Esophagus muscularis mucosa (tissue), 4 donors: Measurements from ENCODE around the gene WDR70. TPM values are rescaled to one million over a fixed set of nuclear protein-coding genes. Genes with fewer than 3 reads are reported as not detected.

Source experiments
- DNase-seq: peaks from one replicate; pipeline ENCODE4 v3.0.0-alpha.2; 2017; ENCODE audit errors: extremely low spot score
- H3K27ac ChIP-seq, 4 donors: fragments of 200-600 bp; sonication (generic); replicated peaks in 1 of 4; 1 replicate in 3 of 4; 2 replicates in 1 of 4; pipeline ENCODE4 v1.5.1; 2016 to 2019; ENCODE audit warnings: mild to moderate bottlenecking in 1 of 4
- H3K27me3 ChIP-seq, 4 donors: fragments of 200-600 bp; sonication (generic); one replicate each; pipeline versions ENCODE4 v1.5.1 to v1.6.0; 2016 to 2019
- H3K36me3 ChIP-seq, 4 donors: fragments of 200-600 bp; sonication (generic); one replicate each; pipeline ENCODE4 v1.5.1; 2016 to 2019
- H3K4me1 ChIP-seq, 4 donors: fragments of 200-600 bp; sonication (generic); one replicate each; pipeline ENCODE4 v1.5.1; 2016 to 2019
- H3K4me3 ChIP-seq, 4 donors: fragments of 200-600 bp; sonication (generic); 1 replicate in 2 of 4; 2 replicates in 2 of 4; pipeline ENCODE4 v1.5.1; 2016 to 2019; ENCODE audit warnings: mild to moderate bottlenecking in 4 of 4, moderate library complexity in 1 of 4
- H3K9me3 ChIP-seq, 4 donors: fragments of 200-600 bp; sonication (generic); 1 replicate in 3 of 4; 2 replicates in 1 of 4; pipeline ENCODE4 v1.5.1; 2016 to 2019
- CTCF ChIP-seq, 3 experiments: fragments of 200-600 bp in 2 of 3; fragments of 450-650 bp in 1 of 3; sonication (generic) in 2 of 3; IDR thresholded peaks; one replicate each; pipeline ENCODE4 v1.5.1; 2017 to 2019; ENCODE audit warnings: antibody characterized with exemption in 3 of 3, mild to moderate bottlenecking in 2 of 3, moderate library complexity in 1 of 3
- EP300 ChIP-seq: sonication (generic); formaldehyde crosslinking; IDR thresholded peaks from one replicate; pipeline ENCODE4 v1.6.1; 2017; ENCODE audit warnings: antibody characterized with exemption
- POLR2A ChIP-seq: fragments of 450-650 bp; IDR thresholded peaks from one replicate; pipeline ENCODE4 v1.6.1; 2017; ENCODE audit warnings: antibody characterized with exemption, moderate library complexity, mild to moderate bottlenecking, low read depth
- POLR2AphosphoS5 ChIP-seq, 2 donors: sonication (generic); formaldehyde crosslinking; IDR thresholded peaks; one replicate each; pipeline ENCODE4 v1.6.1; 2017; ENCODE audit warnings: antibody characterized with exemption in 2 of 2
- WGBS: methylation state at CpG from one replicate; pipeline ENCODE4 v1.1.5; 2018; 5-methylcytosine and 5-hydroxymethylcytosine counted together
- intact Hi-C: fragments of 100-400 bp; cut with DNase I; formaldehyde crosslinking; loops from one replicate; pipeline ENCODE4 v1.15.1; 2023
- total RNA-seq, 4 donors: library from RNA; depleted of rRNA; stranded (reverse); fragments of >200 nt; gene quantifications; one replicate each; pipeline versions ENCODE4 v1.1.0 to v1.2.1, GENCODE V29; 2016

WDR70 gene
- total RNA-seq, 4 donors from 2014 or later: 15.6 to 24.1 (median 19.6) TPM

GRCh38 chr5:37715361-37715760 is 336.2 kb downstream of the WDR70 start:
- Histone ChIP-seq H3K27ac (no peak overlapping the region), H3K9me3 (no peaks in the 10 kb centered on the region), H3K27me3 (no peaks in the 10 kb centered on the region), H3K4me3 (no peak overlapping the region), H3K4me1 (peaks cover 9 to 29% (median 25%) of the 10 kb centered on the region in 4 donors), H3K36me3 (no peaks in the 10 kb centered on the region)
- intact Hi-C loops: no loop called here
- no peak for TF ChIP-seq CTCF (IDR thresholded peaks at IDR 0.05)
- no peak for TF ChIP-seq POLR2AphosphoS5 (IDR thresholded peaks at IDR 0.05)
- no peak for TF ChIP-seq POLR2A
- no peak for TF ChIP-seq EP300
- DNase-seq: no peak

GRCh38 chr5:37715992-37716391 is 336.9 kb downstream of the WDR70 start:
- DNase-seq: no peak
- H3K4me1 ChIP-seq: peaks cover 9 to 26% (median 22%) of the 10 kb centered on the region in 4 donors
- no peak overlapping the region for H3K4me3 ChIP-seq
- H3K27ac ChIP-seq: no peak overlapping the region
- no peaks in the 10 kb centered on the region for H3K9me3 ChIP-seq
- no peaks in the 10 kb centered on the region for H3K27me3 ChIP-seq
- H3K36me3 ChIP-seq: peaks cover 0 to 1% (median 0%) of the 10 kb centered on the region in 4 donors
- intact Hi-C loops: no loop called here
- 86% methylated on average over 5 of the region's 5 CpGs for WGBS
- TF ChIP-seq POLR2AphosphoS5 (IDR thresholded peaks at IDR 0.05) (no peak), EP300 (no peak), POLR2A (no peak), CTCF (IDR thresholded peaks at IDR 0.05) (no peak)

- H3K4me3 ChIP-seq: no peak overlapping the region
- intact Hi-C loops: no loop called here
- H3K27ac ChIP-seq: no peak overlapping the region
- H3K9me3 ChIP-seq: no peaks in the 10 kb centered on the region
- peaks cover 9 to 22% (median 20%) of the 10 kb centered on the region in 4 donors for H3K4me1 ChIP-seq
- 100% methylated on average over 1 of the region's 1 CpG for WGBS
- no peak for TF ChIP-seq POLR2A
- TF ChIP-seq POLR2AphosphoS5 (IDR thresholded peaks at IDR 0.05): no peak
- TF ChIP-seq EP300: no peak
- no peak for TF ChIP-seq CTCF (IDR thresholded peaks at IDR 0.05)
- no peaks in the 10 kb centered on the region for H3K27me3 ChIP-seq
- peaks cover 0 to 5% (median 2%) of the 10 kb centered on the region in 4 donors for H3K36me3 ChIP-seq
- DNase-seq: no peak
Measured at GRCh38 chr5:37716405-37716804, 337.3 kb downstream of the WDR70 start.

GRCh38 chr5:37717276-37717612 is 338.1 kb downstream of the WDR70 start:
- TF ChIP-seq POLR2AphosphoS5 (IDR thresholded peaks at IDR 0.05) (no peak), POLR2A (no peak), CTCF (IDR thresholded peaks at IDR 0.05) (no peak), EP300 (no peak)
- 22% methylated on average over 2 of the region's 2 CpGs for WGBS
- Histone ChIP-seq H3K4me1 (peaks cover 9 to 22% (median 20%) of the 10 kb centered on the region in 4 donors), H3K36me3 (peaks cover 0 to 10% (median 3%) of the 10 kb centered on the region in 4 donors), H3K27me3 (no peaks in the 10 kb centered on the region), H3K9me3 (no peaks in the 10 kb centered on the region), H3K27ac (peak overlapping the region; percentile 36 to 54 (median 51)), H3K4me3 (no peak overlapping the region)
- intact Hi-C loops: no loop called here
- no peak for DNase-seq
